ENCODE measurements around the gene SSH2.

SSH2 gene

DNA sequence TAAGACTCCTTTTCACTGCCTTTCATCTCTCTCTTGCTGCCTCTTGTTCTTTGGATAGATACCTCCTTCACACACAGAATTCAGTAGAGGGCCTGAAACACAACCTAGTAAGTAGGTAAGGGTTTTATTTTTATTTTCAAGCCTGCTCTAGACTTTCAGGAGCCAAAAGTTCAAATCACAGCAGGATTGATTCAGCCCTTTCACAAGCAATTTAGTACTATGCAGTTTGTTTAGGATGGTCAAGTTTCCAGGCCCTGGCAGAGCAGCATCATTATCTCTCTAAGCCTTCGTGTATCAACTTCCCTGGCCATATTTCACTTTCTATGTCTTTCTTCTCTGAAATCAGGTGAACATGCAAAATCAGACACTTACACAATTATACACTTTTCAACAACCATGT, 158.5 kb downstream of the SSH2 start:
- no peak for DNase-seq

GRCh38 chr17:29769225-29769624, 160.8 kb downstream of the SSH2 start:
- DNase-seq = no peak

GRCh38 chr17:29766796-29767327, 163.2 kb downstream of the SSH2 start:
- DNase-seq = no peak

DNA sequence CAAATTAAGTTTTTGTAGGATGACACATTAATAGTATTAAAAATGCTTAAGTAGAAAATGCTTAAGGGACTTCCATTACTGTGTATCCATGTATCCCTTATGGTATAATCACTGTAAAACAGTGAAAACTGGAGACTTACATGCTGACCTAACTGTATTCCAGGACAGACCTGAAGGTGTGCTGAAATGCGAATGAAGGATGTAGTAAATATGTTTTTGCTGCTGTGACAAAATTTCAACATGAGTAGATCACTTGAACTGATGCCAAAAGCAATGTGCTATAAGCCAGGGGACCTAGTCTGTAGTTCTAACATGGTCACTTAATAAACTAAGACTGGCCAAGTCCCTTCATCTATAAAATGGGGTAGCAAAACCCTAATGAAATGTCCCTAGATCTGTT, 165.3 kb downstream of the SSH2 start:
- DNase-seq = no peak

DNA sequence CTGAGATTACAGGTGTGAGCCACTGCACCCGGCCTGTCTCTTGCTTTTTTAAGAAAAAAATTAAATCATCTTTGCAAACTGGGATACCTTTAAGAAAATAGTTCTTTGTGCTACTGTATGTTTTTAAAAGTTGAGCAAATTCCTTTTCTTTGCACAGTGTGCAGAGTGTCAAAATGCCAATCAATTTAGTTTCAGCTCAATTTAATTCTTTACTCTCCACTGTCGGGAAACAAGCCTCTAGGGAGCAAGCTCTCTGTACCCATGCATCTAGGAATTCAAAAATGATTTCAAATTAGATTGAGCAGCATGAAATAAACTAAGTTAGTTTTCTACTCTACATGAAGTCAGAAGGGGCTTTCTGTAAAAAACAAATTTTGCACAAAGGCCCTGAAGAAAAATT, 165.8 kb downstream of the SSH2 start:
- no peak for DNase-seq

DNA sequence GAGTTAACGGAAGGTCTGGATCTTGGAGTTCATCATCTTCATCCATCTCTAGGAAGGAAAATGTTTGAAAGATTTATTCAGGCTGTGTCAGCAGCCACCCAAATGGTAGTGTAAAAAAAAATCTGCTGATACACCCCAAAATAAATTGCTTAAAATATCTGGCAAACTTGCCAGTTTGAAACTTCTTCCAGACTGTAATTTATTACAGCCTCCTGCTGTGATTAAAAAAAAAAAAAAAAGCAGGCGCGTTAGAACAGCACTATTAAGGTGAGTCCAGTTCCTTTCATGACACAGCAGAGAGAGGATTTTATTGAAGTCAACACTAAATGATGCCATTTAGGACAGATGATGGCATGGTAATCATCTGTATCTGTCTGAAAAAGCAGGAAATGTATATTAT, 166.8 kb downstream of the SSH2 start:
- no peak for DNase-seq

DNA sequence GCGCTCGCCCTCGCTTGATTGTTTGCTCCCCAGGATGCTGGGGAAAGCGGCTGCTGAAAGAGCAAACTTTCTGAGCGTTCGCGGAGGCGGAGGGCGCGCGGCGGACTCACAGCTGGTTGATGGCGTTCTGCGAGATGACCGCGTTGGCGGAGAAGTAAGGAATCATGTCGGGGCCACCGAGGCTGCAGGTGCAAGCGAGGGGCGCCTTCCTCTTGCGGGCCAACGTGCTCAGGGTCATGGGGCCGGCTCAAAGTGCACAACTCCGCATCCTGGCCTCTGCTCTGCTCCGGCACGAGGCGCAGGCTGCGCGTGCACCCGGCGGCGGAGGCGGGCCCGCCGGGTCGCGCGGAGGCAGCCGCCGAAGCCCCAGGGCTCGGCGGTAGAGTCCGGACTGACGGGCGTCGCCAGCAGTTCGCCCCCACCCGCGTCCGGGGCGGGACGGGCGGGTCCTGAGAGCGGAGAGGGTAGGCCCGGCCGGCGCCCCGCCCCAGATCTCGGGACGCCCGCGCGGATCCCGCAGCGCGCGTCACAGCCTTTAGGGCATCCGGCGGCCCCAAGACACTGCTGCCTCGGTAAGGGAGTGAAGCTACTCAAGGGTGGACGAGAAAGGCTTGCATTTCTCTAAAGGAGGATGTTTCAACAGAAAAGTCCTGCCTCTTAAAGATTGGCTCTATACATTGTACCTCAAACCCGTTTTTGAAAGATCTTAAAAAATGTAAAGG, 168.8 kb downstream of the SSH2 start:
- DNase-seq = peak; percentile 78 to 92 (median 87)

- peak; percentile 30 to 83 (median 62) for DNase-seq
These were observed 169.6 kb downstream of the SSH2 start for GRCh38 chr17:29760279-29761039.

DNA sequence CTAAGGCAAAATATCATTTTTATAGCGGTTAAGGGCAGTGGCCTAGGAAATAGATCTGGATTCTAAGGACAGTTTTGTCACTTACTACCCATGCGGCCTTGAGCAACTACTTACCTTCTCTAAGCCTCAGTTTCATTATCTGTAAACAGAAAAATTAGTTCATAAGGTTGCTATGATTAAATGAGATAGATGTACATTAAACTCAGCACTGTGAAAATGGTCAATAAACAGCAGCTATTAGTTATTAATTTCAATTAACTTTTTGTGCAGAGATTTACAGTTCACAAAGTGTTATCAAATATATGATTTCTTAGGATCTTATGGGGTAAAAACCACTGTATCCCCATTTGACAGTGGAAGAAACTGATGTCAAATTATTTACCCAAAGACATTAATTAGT, 171.8 kb downstream of the SSH2 start:
- DNase-seq = no peak

GRCh38 chr17:29757788-29758187, 172.2 kb downstream of the SSH2 start:
- DNase-seq = peak in 1 of 6 experiments; percentile 6

- no peak for DNase-seq
These were observed 176.1 kb downstream of the SSH2 start for GRCh38 chr17:29753845-29754439.

DNA sequence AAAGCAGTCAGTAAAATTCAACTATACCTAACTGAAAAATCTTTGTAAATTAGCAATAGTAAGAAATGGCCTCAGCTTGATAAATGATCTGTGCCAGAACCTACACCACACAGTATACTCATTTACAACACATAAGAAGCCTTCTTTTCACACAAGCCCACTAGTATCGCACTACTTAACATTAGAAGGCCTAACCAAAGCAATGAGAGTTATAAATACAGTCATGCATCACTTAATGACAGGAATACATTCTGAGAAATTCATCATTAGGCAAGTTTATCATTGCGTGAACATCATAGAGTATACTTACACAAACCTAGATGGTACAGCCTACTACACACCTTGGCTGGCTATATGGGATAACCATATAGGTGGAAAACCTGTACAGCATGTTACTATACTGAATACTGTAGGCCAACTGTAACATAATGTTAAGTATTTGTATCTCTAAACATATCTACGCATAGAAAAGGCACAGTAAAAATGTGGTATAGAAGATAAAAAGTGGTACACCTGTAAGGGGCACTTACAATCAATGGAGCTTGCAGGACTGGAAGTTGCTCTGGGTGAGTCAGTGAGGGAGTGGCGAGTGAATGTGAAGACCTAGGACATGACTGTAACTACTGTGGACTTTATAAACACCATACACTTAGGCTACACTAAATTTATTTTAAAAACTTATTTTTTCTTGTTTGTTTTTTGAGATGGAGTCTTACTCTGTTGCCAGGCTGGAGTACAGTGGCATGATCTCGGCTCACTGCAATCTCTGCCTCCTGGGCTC, 180.8 kb downstream of the SSH2 start:
- no peak for DNase-seq

GRCh38 chr17:29748400-29748799, 181.6 kb downstream of the SSH2 start:
- no peak for DNase-seq

DNA sequence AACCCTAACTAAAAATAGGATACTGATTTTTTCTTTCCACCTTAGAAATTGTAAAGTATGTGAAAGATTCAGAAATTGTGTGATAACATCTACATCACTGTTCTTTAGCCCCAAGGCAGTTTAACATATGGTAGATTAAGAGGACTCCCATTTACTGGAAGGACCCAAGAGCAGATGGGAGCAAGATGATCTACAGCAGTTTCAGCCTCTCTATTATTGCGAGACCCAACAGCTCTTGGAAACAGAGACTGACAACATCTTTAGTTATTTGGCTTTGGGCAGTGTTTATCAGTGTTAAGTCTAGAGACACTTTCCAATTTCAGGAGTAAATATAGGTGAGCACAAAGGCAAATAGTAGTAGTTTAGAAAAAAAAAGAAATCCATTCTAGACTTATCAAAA, 182.4 kb downstream of the SSH2 start:
- DNase-seq = no peak

GRCh38 chr17:29746669-29747068, 183.4 kb downstream of the SSH2 start:
- no peak for DNase-seq

- DNase-seq = no peak
These were observed 185.9 kb downstream of the SSH2 start for GRCh38 chr17:29744121-29744520.

DNA sequence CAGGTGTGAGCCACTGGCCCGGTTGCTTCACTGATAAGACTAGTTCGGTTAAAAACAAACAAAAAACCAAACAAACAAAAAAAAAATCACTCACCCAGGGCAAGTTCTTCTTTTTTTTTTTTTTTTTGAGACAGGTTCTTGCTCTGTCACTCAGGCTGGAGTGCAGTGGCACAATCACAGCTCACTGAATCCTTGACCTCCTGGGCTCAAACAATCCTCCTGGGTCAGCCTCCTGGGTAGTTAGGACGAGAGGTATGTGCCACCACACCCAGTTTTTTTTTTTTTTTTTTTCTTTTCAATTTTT, 187.9 kb downstream of the SSH2 start:
- no peak for DNase-seq

GRCh38 chr17:29740017-29740416, 190.0 kb downstream of the SSH2 start:
- DNase-seq = no peak

DNA sequence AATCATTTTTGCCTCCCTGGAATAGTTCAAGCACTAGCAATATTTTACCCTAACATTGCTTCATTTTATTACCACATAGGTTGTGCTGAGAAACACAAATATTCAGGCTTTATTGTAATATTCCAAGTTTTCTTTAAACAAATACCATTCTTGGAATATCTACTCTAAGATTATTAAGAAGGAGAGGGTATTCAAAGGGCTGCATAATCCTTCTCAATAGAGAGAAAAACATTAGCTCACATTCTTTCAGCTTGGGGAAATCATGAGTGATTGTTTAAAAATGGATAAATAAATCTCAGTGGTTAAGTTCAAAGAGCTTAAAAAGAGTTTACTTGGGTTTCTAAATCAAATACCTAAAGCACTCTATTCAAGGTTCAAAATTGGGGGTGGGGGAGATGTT, 195.4 kb downstream of the SSH2 start:
- no peak for DNase-seq

DNA sequence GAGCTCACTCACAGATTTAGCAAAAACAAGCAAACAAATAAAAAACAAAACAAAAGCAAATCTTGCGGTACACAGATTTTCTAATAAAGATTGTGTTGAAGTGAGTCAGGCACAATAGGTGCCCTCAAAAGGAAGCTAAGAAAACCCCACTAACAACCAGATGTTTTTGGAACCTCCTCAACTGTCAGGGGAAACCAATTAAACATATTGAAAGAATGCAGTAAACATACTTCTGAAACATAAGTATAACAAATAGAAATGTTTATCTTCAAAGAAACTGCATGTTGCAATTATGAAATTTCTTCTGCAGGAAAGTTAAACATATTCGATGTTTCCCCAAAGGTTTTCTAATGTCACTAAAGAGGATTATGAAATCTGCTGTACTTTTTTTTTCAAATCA, 196.9 kb downstream of the SSH2 start:
- no peak for DNase-seq

- no peak for DNase-seq
These were observed 197.4 kb downstream of the SSH2 start for GRCh38 chr17:29732613-29733012.

DNA sequence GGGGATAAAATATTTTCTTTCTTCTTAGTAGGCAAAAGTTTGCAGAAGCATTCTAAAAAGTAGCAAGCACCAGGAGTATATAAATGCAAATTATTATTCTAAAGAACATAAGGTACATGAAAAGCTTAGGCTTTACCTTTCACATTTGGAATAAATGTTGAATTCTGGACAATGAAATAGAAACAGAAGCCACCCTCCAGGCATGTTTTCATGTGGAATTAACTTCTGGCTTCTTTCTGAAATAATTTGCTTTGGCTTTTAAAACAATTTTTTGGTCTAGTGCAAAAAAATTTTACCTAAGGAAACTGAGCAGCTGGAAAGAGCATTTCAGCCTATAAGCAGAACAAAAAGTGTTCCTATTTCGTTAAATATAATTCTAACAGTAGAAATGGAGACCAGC, 197.8 kb downstream of the SSH2 start:
- no peak for DNase-seq

DNA sequence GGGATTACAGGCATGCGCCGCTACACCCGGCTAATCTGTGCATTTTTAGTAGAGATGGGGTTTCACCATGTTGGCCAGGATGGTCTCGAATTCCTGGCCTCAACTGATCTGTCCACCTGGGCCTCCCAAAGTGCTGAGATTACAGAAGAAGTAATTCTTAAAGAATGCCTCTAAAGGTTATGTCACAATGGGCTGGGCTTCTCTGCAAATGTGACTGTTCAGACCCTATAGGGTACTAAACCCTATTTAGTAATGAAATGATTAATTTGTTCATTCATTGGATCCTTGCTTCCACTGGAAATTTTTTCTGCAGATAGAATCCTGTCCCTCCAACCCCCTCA, 198.5 kb downstream of the SSH2 start:
- no peak for DNase-seq

Data from stimulated activated naive CD4-positive, alpha-beta T cell (primary cell).